Right lobe of liver (tissue), 6 donors: Measurements from ENCODE around the gene CPNE2. TPM values are rescaled to one million over a fixed set of nuclear protein-coding genes. Genes with fewer than 3 reads are reported as not detected.

ENCODE experiments used
- ATAC-seq, 4 donors: fragments of 200-7000 bp; cut with Tn5 transposase; one replicate each; pipeline ENCODE4 v1.9.1; 2020; ENCODE audit warnings: mild to moderate bottlenecking in 4 of 4, moderate library complexity in 4 of 4
- DNase-seq, 3 donors: peaks; one replicate each; pipeline ENCODE4 v3.0.0-alpha.2; 2020
- H3K27ac ChIP-seq, 3 donors: fragments of 200-600 bp; one replicate each; pipeline ENCODE4 v1.8.0; 2022
- H3K27me3 ChIP-seq, 2 donors: fragments of 200-600 bp; one replicate each; pipeline ENCODE4 v1.8.0; 2022
- H3K36me3 ChIP-seq, 4 donors: fragments of 200-600 bp; sonication (generic) in 1 of 4; one replicate each; pipeline versions ENCODE4 v1.5.1 to v1.8.0; 2017 to 2022; ENCODE audit warnings: control low read depth in 1 of 4
- H3K4me1 ChIP-seq, 4 donors: fragments of 200-600 bp; sonication (generic) in 1 of 4; one replicate each; pipeline versions ENCODE4 v1.5.1 to v1.8.0; 2017 to 2022; ENCODE audit warnings: control low read depth in 1 of 4
- H3K4me3 ChIP-seq, 3 donors: fragments of 200-600 bp; one replicate each; pipeline ENCODE4 v1.8.0; 2022
- H3K9me3 ChIP-seq, 4 donors: fragments of 200-600 bp; sonication (generic) in 1 of 4; one replicate each; pipeline versions ENCODE4 v1.5.1 to v1.8.0; 2017 to 2022; ENCODE audit warnings: control low read depth in 1 of 4
- CTCF ChIP-seq, 4 donors: fragments of 200-600 bp in 3 of 4; fragments of 450-650 bp in 1 of 4; IDR thresholded peaks; one replicate each; pipeline versions ENCODE4 v1.5.1 to v1.8.0; 2016 to 2022; ENCODE audit warnings: antibody characterized with exemption in 4 of 4, mild to moderate bottlenecking in 2 of 4
- POLR2A ChIP-seq: fragments of 450-650 bp; IDR thresholded peaks from one replicate; pipeline ENCODE4 v1.6.1; 2017; ENCODE audit warnings: antibody characterized with exemption, mild to moderate bottlenecking
- WGBS: methylation state at CpG from one replicate; pipeline ENCODE4 v1.1.6; 2018; ENCODE audit warnings: low coverage, low lambda C conversion rate; ENCODE audit not compliant: insufficient coverage; ENCODE audit errors: missing lambda C conversion rate; 5-methylcytosine and 5-hydroxymethylcytosine counted together
- intact Hi-C, 2 donors: fragments of 100-400 bp; cut with DNase I; formaldehyde crosslinking; loops; one replicate each; pipeline versions ENCODE4 v1.11.2 to v1.14.1; 2022
- total RNA-seq, 6 experiments: library from RNA; depleted of rRNA in 2 of 6; stranded (reverse); fragments of >200 nt in 2 of 6; fragmentation: NEBNext Ultra II Directional in 3 of 6; extraction: Animal tissue kit (Norgen Biotek cat#: 25700) in 3 of 6; gene quantifications; one replicate each; pipeline versions ENCODE4 v1.1.0 to v1.2.4, GENCODE V29; 2016 to 2023
- donor health status: DM: no; HTN: yes; CAD: no.
- donor health status: DM: no; HTN: no; CAD: no.
- donor health status: DM: no; HTN: no; CAD: no.
- donor health status: DM: no; HTN: yes; CAD: no.
- donor health status: DM: no; HTN: yes; CAD: no.

The CPNE2 gene
- total RNA-seq, 6 experiments from 2014 or later = 4.0 to 10.9 (median 9.7) TPM

- no peak overlapping the region for H3K27ac ChIP-seq
- H3K9me3 ChIP-seq = no peaks in the 10 kb centered on the region
- no peaks in the 10 kb centered on the region for H3K4me1 ChIP-seq
- no peak overlapping the region for H3K4me3 ChIP-seq
- no peak for TF ChIP-seq CTCF (IDR thresholded peaks at IDR 0.05)
- no peak for TF ChIP-seq POLR2A
- no peak for DNase-seq
- intact Hi-C loops = no loop called here
- H3K36me3 ChIP-seq = no peaks in the 10 kb centered on the region
- no peaks in the 10 kb centered on the region for H3K27me3 ChIP-seq
- no peak for ATAC-seq
- 82% methylated on average over 9 of the region's 11 CpGs for WGBS
These were observed 31.7 kb downstream of the CPNE2 start for GRCh38 chr16:57123974-57124674.

DNA sequence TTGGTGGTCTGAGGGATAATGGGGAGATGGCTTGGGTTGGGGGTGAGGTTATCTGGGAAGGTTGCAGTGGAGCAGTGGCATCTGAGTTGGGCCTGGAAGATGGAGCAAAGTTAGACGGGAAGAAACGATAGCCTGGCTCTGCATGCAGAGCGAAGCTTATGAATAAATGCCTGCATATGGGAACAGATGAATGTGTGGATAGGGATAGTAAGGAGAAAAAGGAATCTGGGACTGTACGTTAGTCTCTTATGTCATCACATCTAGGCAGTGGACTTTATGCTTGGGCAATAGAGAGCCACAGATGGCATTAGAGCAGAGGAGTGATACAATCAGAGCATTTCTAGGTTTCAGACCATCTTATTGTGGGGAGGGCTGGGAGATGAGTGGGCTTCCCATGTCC, 33.0 kb downstream of the CPNE2 start:
- H3K27me3 ChIP-seq = no peaks in the 10 kb centered on the region
- DNase-seq (no peak), ATAC-seq (no peak)
- no peak for TF ChIP-seq CTCF (IDR thresholded peaks at IDR 0.05)
- TF ChIP-seq POLR2A = no peak
- intact Hi-C loops = no loop called here
- no peak overlapping the region for H3K27ac ChIP-seq
- H3K4me3 ChIP-seq = no peak overlapping the region
- no peaks in the 10 kb centered on the region for H3K36me3 ChIP-seq
- 94% methylated on average over 3 of the region's 4 CpGs for WGBS
- H3K4me1 ChIP-seq = no peaks in the 10 kb centered on the region
- no peaks in the 10 kb centered on the region for H3K9me3 ChIP-seq

DNA sequence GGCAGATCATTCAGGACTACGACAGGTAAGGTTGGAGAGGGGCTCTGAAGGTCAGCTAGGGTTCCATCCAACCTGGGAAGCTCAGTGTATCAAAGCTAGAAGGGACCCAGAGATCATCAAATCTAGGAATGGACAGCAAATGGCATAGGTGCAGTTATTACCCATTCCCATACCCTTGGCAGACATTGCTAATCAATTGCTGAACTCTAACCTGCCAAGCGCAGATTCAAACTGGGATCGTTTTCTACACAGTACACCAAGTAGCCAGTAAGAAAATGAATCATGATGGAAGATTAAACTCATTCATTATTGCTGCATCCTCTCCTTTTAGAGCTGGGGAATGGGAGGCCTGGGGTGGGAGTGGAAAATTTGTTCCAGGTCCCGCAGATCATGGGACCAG, 33.6 kb downstream of the CPNE2 start:
- intact Hi-C loops = no loop called here
- no peak for DNase-seq
- no peaks in the 10 kb centered on the region for H3K9me3 ChIP-seq
- no peak for TF ChIP-seq CTCF (IDR thresholded peaks at IDR 0.05)
- TF ChIP-seq POLR2A = no peak
- no peak overlapping the region for H3K27ac ChIP-seq
- H3K4me3 ChIP-seq = no peak overlapping the region
- H3K4me1 ChIP-seq = no peaks in the 10 kb centered on the region
- WGBS = 92% methylated on average over 2 of the region's 4 CpGs
- H3K27me3 ChIP-seq = no peaks in the 10 kb centered on the region
- no peaks in the 10 kb centered on the region for H3K36me3 ChIP-seq
- ATAC-seq = no peak

DNA sequence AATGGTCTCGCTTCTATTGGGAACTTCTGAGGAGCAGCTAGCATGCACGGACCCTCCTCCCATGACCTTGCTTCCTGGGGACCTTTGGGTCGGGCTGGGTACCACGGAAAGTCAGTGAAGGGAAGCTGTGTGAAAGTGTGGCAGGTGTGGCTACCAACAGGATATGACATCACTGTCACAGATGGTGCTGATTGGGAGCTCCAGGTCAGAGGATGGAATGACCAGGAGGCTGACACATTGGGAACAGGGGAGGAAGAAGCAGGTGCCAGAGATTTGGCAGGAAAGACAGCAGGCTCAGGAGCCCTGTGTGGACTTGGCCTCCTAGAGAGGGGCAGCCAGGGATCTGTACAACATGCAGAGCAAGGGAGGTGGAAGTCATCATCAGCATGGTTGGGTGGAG, 34.0 kb downstream of the CPNE2 start:
- intact Hi-C loops = no loop called here
- Histone ChIP-seq H3K27ac (no peak overlapping the region), H3K27me3 (no peaks in the 10 kb centered on the region), H3K4me1 (no peaks in the 10 kb centered on the region), H3K9me3 (no peaks in the 10 kb centered on the region), H3K36me3 (no peaks in the 10 kb centered on the region), H3K4me3 (no peak overlapping the region)
- WGBS = no CpG with 5 or more reads among the region's 4 CpGs
- ATAC-seq (no peak), DNase-seq (no peak)
- no peak for TF ChIP-seq CTCF (IDR thresholded peaks at IDR 0.05)
- no peak for TF ChIP-seq POLR2A
